NCI-H748 (cell line): ENCODE data around the gene MAP3K5.
"Not testable (repeated sequence)": the region's sequence is repeated elsewhere in the genome, so short reads cannot be mapped to it uniquely, and the experiment has no call there.

Source experiments
- DNase-seq: peaks from one replicate; lab custom pipeline; 2025; ENCODE audit not compliant: unreplicated experiment; lab: John Stamatoyannopoulos, UW

The MAP3K5 gene

DNA sequence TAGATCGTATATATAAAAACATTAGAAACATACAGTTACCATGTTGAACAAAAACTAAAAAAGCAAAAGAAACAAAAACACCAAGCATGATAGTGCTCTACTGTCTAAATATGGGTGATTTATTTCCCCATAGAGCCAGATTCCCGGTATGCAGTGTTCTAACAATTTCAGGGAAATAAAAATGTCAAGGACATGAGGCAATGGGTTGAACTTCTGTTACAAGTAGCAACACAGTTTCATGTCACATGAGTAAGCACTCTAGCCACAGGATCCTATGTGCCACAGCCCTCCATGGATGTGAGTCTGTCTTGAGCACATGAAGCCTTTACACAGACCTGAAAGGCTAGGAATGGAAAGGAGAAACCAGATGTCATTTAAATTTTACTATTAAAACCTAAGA, 96.0 kb downstream of the MAP3K5 start:
- DNase-seq, result no peak

DNA sequence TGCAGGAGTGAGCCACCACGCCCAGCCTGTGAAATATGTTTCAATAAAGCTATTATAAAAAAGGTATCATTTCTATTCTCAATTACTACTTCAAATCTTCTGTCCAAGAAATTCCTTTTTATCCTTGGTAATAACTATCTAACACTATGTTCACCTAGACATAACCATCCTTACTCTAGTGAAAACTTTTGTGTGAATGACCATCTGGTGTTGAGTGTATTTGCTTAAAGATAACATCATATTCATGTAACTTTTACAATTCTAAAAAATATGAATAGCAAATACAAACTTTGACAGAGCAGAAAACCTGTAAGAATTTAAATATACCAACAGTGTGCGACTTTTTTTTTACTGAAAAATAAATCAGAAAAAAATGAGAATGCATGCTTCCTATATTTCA, 96.9 kb downstream of the MAP3K5 start:
- DNase-seq, result no peak

DNA sequence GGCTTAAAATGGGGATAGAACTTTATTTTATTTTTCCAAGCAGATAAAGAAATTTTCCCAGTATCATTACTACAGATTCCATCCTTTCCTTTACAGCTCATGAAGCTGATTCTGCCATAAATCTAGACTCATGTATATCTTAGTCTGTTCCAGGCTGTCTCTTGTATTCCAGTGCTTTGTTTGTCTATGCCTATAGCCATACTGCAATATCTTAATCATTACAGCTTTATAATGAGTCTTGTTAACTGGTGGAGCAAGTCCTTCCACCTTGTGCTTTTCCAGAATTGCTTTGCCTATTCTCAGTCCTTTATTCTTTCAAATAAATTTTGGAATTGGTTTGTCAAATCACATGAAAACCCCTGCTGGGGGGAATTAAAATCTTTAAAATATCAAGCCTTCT, 99.2 kb downstream of the MAP3K5 start:
- no peak for DNase-seq

DNA sequence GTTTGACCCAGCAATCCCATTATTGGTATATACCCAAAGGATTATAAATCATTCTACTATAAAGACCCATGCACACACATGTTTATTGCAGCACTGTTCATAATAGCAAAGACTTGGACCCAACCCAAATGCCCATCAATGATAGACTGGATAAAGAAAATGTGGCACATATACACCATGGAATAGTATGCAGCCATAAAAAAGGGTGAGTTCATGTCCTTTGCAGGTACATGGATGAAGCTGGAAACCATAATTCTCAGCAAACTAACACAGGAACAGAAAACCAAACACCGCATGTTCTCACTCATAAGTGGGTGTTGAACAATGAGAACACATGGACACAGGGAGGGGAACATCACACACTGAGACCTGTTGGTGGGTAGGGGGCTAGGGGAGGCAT, 104.4 kb downstream of the MAP3K5 start:
- not testable (repeated sequence) for DNase-seq

DNA sequence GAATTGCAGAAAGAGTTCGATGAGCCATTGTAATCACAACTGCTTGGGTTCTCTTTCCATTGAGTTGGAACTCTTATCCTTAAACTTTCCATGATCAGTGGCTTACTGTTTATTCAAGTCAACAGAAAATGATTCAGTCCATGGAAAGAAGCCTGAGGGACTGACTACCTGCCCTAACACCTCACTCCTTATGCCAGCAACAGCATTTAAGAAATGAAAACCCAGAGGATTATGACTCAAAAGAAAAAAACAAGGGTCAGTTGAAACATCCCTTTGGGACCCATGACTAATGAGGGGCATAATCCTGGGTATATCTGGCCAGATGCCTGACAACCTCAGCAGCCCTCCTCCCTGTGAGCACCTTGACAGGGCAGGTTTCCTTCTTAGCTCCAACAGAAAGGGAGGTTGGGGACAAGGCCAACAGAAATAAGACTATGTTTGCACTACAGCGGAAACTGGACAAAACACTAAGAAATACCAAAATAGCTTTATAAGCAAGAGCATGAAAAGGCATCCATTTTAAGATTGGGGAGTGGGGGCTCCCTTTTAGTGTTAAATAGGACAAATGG, 106.7 kb downstream of the MAP3K5 start:
- no peak for DNase-seq

DNA sequence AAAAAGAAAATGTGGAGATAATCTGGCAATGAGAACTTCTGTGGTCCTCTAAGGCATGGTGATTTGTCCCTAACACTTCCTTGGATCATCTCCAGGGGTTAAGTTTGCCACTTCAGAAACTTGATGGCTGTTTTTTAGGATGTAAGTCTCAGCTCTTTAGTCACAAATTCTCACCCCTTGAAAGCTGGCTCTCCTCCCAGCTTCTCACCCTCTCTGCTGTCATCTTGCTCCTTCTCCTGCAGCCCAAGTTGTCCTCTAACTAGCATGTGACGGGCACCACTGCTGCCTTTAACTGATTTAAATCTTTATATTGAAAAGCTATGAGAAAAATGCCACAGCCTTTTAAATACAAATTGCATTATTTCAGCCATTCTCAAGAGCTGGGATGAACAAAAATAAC, 107.8 kb downstream of the MAP3K5 start:
- no peak for DNase-seq

DNA sequence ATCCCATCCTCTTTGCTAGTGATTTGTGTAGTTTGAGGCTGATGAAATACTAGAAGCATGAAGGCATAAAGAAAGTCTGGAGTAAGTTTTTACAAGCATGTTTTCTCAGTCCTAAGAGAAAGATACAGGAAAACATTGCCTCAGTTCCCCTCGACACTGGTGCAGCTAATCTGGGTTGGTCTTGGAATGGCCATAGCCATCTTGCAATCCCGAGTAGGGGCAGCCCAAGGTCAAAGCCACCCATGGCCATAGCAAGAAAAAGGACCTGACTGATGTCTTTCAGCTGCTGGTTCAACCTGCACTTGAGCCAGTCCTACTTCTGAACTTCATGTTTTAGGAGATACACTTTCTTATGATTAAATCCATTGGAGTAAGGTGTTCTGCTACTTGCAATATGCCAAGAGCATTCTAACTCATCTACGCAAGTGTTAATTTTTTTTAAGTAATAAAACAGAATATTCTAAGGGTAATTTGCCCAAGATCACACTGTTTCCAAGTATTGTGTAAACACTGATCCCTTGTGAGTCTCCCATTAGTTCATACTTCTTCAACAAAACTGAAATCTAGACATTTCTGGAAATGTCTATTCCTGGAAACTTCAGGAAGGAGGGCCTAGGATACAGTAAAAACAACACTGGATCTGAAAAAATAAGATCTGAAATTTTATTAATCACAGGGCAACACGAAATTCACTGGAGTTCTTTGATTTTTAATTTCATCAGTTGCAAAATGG, 108.9 kb downstream of the MAP3K5 start:
- DNase-seq, result no peak

DNA sequence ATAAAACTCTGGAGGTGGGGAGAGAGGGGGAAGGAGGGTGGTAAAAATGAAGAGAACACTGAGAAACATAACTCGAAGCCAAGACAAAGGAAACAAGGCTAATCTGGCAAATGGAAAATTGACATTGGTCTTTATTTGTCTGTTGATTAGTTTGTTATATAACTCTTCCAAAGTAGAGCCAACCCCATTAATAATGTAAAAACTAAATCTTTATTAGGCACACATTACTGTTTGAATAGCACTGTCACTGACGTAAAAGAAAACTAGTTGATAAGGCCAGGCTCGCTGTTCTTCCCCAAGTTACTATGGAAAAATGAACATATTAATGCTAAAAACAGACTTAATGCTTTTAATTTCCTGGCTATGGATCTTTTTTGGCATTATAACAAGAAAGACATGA, 110.0 kb downstream of the MAP3K5 start:
- no peak for DNase-seq

DNA sequence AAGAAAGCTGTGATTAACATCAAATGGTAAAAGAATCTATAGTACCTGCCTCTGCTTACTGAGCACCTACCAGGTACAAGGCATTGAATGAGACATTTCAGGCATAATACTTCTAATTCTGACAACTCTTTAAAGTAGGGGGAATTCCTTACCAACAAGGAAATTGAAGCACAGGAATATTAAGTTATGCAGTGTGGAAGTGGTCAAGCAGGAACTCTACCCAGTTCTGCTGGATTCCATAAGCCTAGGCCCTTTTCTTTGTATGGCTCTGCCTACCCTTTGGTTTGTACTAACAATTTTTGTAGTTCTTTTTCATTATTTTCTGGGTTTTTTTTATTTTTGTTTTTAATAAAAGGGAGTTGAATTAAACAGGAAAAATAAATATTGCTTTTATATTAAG, 114.5 kb downstream of the MAP3K5 start:
- DNase-seq, result no peak

DNA sequence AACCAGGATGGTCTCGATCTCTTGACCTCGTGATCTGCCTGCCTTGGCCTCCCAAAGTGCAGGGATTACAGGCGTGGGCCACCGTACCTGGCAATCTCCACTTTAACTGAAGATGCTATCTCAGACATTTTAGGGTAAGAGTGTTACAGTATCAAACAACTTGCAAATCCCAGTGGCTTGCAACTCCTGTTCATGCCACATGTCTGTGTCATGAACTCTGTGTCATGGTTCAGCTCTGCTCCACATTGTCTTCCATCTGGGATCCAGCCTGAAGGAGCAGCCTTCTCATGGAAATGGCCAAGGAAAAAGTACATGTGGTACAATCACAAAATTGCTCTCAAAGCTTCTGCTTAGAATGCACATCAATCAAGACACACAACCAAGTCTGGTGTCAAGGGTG, 114.9 kb downstream of the MAP3K5 start:
- DNase-seq, result no peak

DNA sequence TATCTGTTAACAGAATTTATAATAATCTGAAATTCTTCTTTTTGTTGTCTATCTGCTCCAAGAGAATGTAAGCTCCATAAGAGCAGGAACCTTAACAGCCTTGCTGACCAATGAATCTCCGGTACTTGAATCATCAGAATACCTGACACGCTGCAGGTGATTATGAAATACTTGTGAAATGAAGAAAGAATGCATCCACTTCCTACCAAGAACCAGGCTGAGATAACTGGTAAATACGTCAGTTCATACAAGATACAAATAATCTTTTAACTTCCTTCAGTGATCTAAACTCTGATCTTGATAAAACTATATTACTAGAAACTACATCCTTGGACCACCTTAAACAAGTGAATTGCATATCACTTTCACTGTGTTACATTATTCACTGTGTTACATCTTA, 116.2 kb downstream of the MAP3K5 start:
- no peak for DNase-seq

DNA sequence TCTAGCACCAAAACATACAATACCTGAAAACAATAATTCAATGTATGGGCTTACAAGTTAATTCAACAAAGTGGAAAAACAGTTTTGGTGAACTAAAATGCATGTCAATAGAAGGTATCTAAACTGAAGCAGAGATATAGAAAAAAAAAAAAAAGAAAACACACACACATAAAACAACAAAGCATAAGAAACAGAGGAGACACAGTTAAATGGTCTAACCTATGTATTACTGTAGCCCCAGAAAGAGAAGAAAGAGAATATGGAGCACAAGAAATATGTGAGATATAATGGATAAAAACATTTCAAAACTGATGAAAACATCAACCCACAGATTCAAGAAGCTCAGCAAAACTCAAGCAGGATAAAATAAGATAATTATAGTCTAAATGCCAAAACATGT, 118.7 kb downstream of the MAP3K5 start:
- DNase-seq, result no peak

DNA sequence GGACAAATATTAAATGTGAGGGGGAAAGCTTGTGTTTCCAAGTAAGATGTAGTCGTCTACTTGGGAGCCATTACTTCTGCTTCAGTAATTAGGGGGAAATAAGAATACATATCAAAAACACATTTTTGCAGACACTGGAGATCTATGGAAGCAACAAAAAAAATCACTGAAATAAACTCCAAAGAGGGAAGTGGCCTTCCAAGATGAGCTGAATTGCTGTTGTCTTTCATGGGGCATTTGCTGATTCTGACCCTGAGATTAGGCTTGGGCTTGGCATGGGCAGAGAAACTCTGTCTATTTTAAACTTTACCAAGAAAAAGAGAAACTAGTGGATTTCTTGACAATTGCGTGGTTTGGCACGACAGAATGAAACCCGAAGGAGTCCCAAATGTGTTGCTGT, 120.1 kb downstream of the MAP3K5 start:
- no peak for DNase-seq

DNA sequence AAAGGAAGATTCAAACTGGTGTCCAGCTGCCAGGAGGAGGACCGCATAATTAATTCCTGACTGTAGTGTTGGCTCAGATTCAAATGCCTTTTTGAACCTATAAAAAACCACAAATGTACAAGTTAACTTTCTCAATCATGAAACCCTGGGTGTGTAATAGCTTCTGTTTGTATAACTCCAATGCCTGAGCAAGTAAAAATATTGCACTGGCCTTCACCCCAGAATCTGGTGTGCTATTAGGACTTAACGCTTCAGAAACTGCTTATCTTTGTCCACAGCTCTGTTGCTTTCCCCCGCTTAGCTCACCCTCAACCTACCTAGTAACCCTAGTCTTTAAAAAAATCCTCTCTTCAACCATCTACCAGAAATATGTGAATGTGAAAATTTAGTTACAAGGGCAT, 123.0 kb downstream of the MAP3K5 start:
- DNase-seq, result no peak

DNA sequence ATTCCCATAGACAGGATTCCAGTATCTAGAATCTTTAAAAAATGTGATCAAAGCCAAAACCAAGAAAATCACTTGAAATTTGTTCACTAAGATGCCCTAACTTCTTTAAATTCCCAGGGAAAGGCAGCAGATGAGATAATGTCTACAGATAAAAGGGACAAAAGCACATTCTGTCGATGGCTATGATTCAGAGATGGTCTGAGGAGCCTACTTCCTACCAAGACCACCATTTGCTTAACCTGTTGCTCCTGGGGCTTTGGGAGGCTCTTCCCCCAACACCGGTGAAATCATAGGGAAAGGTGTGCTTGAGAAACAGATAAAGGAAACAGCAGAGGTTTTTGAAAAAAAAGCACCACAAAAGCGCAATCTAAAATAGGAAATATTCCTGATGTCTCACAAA, 123.7 kb downstream of the MAP3K5 start:
- no peak for DNase-seq

DNA sequence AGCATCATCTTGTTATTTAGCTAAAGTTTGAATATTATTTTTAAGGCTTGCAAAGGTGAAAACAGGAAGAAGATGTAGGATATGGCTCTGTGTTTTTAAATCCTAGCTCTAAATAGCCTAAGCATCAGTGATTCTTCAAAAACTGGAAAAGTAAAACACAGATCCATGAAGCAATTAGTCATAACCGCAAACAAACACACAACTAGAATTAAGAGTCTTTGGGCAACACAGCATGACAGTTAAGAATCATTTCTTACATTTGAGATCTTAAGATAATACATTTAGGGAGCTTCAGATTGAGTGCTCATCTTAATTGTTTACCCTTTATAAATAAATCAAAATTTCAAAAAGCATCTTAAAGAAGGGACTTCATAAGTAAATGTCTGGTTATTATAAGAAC, 126.2 kb downstream of the MAP3K5 start:
- DNase-seq, result no peak

DNA sequence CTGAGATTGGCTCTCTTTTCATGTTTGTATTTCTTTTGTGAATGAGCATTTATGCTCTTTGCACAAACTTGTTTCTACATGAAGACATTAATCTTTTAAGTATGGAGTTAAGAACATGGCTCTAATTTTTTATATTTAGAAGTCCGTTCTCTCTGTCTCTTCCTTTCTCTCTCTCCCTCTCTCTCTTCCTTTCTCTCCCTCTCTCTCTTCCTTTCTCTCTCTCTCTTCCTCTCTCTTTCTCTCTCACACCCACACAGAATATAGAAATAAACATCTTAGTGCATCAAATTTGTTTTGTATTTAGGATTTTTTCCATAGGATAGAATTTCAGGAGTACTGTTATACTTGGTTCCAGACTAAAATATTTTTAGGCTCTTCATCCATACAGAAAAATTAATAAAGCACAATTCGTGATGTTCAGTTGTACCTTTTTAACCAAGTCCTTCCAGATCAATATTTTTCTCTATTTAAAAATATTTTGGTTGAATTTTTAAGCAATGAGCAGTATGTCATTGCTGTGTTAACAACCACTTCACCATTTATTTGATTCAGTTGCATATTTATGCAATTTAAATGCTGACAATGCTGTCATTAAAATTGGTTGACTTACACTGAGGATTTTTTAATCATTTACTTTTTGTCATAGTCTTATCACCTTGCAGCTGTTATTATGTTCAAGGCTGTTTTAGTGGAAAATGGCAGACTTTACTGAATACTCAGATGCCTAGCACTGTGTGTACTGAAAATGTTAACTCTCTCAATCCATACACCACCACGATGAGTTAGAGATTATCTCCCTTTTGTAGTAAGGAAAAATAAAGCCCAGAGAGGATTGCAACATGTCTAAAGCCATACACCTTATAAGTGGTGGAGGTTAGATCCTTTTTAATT, 129.7 kb downstream of the MAP3K5 start:
- no peak for DNase-seq

DNA sequence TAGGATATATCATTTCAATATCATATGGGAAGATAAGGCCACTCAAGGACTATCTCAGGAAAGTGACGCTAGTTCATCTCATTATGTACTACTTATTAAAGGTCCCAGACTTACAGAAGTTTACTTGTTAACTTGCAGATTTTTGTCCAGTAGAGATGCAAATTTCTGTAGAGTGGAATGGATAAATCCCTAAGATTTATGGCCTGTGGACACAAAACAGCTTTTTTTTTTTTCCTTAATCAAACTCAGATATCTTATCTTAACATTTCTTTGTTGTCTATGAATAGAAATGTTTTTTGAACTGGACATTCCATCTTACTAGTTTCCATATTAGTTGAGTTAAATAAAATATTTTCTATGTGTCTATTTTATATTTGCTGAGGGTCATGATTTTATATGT, 131.6 kb downstream of the MAP3K5 start:
- no peak for DNase-seq

DNA sequence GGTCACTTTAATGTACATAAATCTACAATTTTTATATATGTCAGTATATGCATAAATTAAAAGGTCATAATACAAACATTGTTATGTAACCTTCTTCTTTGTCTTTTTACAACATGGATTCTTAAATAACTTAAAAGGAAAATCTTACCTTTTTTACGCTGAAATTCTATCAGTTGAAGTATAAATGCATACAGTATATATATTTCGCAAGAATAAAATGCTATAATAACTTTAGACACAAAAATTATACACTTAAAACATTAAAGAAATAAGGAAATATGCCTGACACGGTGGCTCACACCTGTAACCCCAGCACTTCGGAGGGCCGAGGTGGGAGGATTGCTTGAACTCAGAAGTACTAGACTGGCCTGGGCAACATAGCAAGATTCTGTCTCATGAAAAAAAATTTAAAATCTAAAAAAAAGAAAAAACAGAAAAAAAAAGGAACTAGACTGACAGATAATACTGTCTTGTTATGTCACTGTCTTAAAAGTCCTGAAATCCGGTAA, 132.2 kb downstream of the MAP3K5 start:
- no peak for DNase-seq

DNA sequence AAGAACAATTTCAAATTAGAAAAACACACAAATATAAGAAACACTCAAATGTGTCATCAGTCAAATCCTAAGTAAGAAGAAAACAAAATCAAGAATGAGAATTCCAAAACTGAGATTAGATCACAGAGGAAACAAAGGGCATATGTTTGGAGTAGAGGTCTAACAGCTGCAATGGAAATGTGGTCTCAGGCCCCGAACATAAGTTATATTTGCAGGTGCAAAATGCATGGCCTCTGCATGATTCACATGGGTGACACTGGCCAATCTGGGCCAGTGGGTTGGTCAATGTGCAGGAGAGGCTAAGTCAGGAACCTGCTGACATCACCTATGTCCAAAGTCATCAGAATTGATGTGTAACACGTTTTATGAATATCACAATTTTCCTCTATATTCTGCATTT, 133.6 kb downstream of the MAP3K5 start:
- no peak for DNase-seq

DNA sequence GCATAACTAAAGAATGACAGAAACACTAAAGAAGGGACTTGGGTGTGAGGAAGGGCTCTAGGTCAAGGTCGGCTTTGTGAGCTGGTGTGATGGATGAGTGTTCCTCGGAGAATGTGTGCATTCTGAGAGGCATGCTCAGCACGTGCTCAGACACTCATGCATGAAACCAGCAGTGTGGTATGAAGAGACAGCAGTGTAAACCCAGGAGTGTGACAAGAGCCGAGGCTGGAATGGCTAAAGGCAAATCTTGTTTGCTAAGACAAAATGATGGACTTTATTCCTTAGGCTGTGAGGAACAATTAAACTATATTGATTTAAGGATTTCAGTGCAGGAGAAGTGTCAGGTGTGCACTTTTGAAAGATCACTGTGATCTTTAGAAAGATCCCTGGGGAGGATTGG, 134.6 kb downstream of the MAP3K5 start:
- DNase-seq, result no peak

DNA sequence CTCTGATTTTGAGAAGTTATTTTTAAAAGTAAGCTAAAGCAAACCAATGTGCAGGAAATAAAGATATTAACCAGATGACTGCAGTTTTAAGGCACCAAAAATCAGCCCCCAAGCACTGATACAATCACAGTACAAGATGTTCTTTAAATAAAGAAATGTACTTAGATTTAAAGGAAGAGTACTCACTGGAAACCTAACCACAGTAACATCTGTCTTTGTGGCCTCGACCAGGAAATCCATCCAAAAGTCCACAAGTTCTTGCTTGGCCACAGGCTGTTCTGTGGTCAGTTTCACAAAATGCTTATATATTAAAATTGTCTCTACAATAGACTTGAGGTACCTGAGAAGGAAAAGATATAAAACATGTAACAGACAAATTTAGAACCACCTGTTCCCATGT, 136.2 kb downstream of the MAP3K5 start:
- DNase-seq, result no peak
